Activated CD4-positive, alpha-beta T cell treated with anti-CD3 and anti-CD28 coated beads, Interleukin-2, Interleukin-4, amounts not matched to agents 100 ng/mL and 50 ng/mL, durations not matched to agents 16 hours and 8 hours (primary cell): ENCODE measurements around the gene GAGE12H.
"Not testable (repeated sequence)": the region's sequence is repeated elsewhere in the genome, so short reads cannot be mapped to it uniquely, and the experiment has no call there.

ENCODE experiments used
- DNase-seq: peaks from one replicate; pipeline ENCODE4 v3.0.0-alpha.2; 2020; ENCODE audit warnings: low spot score

Gene GAGE12H, protein sequence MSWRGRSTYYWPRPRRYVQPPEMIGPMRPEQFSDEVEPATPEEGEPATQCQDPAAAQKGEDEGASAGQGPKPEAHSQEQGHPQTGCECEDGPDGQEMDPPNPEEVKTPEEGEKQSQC

DNA sequence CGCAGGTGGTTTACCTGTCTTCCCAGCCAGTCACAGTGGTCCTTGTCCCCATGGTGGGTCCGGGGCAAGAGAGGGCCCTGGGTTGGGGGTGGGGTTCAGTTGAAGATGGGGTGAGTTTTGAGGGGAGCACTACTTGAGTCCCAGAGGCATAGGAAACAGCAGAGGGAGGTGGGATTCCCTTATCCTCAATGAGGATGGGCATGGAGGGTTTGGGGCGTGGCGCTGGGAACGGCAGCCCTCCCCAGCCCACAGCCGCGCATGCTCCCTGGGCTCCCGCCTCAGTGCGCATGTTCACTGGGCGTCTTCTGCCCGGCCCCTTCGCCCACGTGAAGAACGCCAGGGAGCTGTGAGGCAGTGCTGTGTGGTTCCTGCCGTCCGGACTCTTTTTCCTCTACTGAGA lies at the start of gene GAGE12H:
Gene GAGE12H (plus strand): TSS at position 301 of the 400 bp plus-strand sequence. CDS start 1,155 bp downstream, outside the sequence.
- DNase-seq, result not testable (repeated sequence)

DNA sequence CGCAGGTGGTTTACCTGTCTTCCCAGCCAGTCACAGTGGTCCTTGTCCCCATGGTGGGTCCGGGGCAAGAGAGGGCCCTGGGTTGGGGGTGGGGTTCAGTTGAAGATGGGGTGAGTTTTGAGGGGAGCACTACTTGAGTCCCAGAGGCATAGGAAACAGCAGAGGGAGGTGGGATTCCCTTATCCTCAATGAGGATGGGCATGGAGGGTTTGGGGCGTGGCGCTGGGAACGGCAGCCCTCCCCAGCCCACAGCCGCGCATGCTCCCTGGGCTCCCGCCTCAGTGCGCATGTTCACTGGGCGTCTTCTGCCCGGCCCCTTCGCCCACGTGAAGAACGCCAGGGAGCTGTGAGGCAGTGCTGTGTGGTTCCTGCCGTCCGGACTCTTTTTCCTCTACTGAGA lies 47.9 kb upstream of the GAGE12H start, which contains the start of gene GAGE12C:
Gene GAGE12C (plus strand): TSS at position 301 of the 400 bp plus-strand sequence. CDS start 1,155 bp downstream, outside the sequence.
- not testable (repeated sequence) for DNase-seq

DNA sequence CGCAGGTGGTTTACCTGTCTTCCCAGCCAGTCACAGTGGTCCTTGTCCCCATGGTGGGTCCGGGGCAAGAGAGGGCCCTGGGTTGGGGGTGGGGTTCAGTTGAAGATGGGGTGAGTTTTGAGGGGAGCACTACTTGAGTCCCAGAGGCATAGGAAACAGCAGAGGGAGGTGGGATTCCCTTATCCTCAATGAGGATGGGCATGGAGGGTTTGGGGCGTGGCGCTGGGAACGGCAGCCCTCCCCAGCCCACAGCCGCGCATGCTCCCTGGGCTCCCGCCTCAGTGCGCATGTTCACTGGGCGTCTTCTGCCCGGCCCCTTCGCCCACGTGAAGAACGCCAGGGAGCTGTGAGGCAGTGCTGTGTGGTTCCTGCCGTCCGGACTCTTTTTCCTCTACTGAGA lies 38.3 kb upstream of the GAGE12H start, which contains the start of gene GAGE12D:
Gene GAGE12D (plus strand): TSS at position 301 of the 400 bp plus-strand sequence. CDS start 1,155 bp downstream, outside the sequence.
- DNase-seq, result not testable (repeated sequence)

DNA sequence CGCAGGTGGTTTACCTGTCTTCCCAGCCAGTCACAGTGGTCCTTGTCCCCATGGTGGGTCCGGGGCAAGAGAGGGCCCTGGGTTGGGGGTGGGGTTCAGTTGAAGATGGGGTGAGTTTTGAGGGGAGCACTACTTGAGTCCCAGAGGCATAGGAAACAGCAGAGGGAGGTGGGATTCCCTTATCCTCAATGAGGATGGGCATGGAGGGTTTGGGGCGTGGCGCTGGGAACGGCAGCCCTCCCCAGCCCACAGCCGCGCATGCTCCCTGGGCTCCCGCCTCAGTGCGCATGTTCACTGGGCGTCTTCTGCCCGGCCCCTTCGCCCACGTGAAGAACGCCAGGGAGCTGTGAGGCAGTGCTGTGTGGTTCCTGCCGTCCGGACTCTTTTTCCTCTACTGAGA lies 28.8 kb upstream of the GAGE12H start, which contains the start of gene GAGE12E:
Gene GAGE12E (plus strand): TSS at position 301 of the 400 bp plus-strand sequence. CDS start 1,155 bp downstream, outside the sequence.
- not testable (repeated sequence) for DNase-seq

DNA sequence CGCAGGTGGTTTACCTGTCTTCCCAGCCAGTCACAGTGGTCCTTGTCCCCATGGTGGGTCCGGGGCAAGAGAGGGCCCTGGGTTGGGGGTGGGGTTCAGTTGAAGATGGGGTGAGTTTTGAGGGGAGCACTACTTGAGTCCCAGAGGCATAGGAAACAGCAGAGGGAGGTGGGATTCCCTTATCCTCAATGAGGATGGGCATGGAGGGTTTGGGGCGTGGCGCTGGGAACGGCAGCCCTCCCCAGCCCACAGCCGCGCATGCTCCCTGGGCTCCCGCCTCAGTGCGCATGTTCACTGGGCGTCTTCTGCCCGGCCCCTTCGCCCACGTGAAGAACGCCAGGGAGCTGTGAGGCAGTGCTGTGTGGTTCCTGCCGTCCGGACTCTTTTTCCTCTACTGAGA lies 19.2 kb upstream of the GAGE12H start, which contains the start of gene GAGE12F:
Gene GAGE12F (plus strand): TSS at position 301 of the 400 bp plus-strand sequence. CDS start 1,155 bp downstream, outside the sequence.
- not testable (repeated sequence) for DNase-seq

DNA sequence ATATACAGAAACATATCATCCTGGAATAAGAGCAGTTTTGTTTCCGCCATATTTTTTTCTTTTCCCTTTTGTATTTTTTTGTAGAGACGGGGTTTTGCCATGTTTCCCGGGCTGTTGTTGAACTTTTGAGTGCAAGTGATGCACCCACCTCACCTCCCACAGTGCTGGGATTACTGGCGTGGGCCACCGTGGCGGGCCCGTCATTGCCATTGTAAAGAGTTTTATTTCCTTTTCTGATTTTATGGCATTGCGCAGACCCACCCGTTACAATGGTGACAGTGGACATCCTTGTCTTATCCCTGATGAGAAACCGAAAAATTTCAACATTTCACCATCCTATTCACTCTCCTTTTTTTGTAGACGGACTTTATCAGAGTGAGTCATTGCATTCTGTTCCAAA lies 11.0 kb upstream of the GAGE12H start:
- DNase-seq, result not testable (repeated sequence)

DNA sequence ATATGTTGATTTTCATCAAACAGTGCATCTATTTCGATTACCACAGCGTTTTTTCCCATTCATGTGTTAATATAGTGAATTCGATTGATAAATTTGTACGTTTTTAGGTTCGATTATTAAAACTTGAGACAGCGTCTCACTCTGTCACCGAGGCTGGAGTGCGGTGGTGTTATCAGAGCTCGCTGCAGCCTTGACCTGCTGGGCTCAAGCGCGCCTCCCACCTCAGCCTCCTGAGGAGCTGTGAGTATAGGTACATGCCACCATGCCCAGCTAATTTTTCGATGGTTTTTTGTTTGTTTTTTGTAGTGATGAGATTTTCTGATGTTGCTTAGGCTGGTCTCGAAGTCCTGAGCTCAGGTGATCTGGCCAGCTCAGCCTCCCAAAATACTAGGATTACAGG lies 10.6 kb upstream of the GAGE12H start:
- DNase-seq, result not testable (repeated sequence)

DNA sequence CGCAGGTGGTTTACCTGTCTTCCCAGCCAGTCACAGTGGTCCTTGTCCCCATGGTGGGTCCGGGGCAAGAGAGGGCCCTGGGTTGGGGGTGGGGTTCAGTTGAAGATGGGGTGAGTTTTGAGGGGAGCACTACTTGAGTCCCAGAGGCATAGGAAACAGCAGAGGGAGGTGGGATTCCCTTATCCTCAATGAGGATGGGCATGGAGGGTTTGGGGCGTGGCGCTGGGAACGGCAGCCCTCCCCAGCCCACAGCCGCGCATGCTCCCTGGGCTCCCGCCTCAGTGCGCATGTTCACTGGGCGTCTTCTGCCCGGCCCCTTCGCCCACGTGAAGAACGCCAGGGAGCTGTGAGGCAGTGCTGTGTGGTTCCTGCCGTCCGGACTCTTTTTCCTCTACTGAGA lies 9.6 kb upstream of the GAGE12H start, which contains the start of gene GAGE12G:
Gene GAGE12G (plus strand): TSS at position 301 of the 400 bp plus-strand sequence. CDS start 1,155 bp downstream, outside the sequence.
- not testable (repeated sequence) for DNase-seq

DNA sequence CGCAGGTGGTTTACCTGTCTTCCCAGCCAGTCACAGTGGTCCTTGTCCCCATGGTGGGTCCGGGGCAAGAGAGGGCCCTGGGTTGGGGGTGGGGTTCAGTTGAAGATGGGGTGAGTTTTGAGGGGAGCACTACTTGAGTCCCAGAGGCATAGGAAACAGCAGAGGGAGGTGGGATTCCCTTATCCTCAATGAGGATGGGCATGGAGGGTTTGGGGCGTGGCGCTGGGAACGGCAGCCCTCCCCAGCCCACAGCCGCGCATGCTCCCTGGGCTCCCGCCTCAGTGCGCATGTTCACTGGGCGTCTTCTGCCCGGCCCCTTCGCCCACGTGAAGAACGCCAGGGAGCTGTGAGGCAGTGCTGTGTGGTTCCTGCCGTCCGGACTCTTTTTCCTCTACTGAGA lies 9.4 kb downstream of the GAGE12H start, which contains the start of gene GAGE2A:
Gene GAGE2A (plus strand): TSS at position 301 of the 400 bp plus-strand sequence. CDS start 1,155 bp downstream, outside the sequence.
- not testable (repeated sequence) for DNase-seq

DNA sequence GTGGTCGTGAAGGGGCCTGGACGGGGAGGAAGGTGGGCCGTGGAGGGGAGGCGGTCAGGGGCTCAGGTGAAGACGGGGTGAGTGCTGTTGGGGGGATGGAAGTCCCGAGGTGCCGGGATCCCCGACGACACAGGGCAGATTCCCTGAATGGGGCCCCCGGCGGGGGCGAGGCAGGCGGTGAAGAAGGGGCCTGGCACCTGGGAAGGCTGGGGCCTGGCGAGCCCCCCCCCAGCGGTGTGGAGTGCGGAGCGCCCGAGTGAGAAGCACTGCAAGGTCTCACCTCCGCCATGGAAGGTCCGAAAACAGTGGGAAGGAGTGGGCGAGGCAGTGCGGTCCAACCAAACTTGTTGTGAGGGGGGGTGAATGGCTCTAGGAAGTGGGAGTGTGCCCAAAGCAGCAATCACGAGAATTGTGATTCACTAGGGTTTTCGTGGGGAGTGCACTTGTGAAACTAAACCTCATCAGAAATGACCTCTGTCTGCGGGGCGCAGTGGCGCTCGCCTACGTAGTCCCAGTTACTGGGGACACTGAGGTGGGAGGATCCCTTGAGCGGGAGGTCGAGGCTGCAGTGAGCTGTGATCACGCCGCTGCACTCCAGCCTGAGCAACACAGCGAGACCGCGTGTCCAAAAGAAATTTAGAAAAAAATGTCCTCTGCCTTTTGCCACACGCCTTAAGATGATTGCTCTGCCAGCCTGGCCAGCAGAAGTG lies 10.2 kb downstream of the GAGE12H start:
- not testable (repeated sequence) for DNase-seq

DNA sequence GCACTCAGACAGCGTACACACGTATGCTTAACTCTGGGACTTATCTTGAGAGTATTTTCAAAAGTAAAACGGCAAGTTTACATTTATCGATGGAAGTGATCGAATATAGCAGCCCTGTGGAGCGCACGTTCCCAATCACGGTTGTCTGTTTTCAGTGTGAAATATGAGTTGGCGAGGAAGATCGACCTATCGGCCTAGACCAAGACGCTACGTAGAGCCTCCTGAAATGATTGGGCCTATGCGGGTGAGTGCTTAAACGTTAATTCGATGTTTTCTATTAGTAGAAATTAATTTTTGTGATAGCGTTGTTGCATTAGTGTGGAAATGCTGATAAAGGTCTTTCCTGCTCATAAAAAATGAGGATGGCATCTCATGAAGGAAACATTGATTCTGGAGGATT lies 10.7 kb downstream of the GAGE12H start:
- DNase-seq, result not testable (repeated sequence)

DNA sequence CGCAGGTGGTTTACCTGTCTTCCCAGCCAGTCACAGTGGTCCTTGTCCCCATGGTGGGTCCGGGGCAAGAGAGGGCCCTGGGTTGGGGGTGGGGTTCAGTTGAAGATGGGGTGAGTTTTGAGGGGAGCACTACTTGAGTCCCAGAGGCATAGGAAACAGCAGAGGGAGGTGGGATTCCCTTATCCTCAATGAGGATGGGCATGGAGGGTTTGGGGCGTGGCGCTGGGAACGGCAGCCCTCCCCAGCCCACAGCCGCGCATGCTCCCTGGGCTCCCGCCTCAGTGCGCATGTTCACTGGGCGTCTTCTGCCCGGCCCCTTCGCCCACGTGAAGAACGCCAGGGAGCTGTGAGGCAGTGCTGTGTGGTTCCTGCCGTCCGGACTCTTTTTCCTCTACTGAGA lies 19.0 kb downstream of the GAGE12H start, which contains the start of gene GAGE1:
Gene GAGE1 (plus strand): TSS at position 301 of the 400 bp plus-strand sequence. CDS start 1,155 bp downstream, outside the sequence.
- not testable (repeated sequence) for DNase-seq

DNA sequence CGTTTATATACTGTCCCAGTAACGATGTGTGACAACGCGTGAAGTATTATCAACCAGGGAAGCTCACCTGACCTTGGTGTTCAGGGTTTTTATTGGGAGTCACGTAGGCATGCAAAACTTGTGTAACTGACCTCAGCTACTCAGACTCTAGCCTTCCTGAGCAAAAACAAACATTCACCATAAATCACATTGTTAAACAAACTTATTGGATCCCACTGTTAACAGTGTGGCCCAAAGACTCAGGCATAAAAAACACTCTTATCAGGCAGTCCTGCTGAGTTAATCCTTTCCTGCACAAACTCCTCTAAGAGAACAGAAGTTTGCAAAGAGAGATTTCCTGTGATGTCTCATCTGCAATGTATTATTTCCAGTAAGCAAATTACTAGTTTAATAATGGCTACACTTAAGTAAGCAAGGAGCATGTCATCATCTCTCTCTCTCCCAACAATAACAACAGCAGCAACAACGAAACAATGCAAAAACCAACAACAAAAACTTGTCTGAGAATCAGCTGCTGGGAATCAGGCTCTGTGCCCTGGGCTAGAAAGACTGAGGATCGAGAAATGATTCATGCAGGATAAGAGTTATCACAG lies 31.1 kb downstream of the GAGE12H start:
- DNase-seq, result no peak

DNA sequence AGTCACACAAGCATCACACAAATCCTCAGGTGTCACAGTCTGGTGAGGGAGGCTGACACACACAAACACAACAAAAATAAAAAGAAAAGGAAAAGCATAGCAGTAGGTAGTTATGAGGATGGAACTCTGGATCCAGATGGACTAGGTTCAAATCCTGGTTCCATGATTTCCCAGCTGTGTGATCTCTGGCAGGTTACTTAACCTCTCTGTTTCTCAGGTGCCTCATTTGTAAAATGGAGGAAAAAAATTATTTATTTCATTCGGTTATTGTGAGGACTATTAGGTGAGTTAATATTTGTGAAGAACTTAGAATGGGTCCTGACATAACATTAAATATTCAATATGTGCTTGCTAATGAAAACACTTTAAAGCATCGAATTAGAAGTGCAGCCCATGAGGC lies 38.8 kb downstream of the GAGE12H start:
- DNase-seq, result no peak

DNA sequence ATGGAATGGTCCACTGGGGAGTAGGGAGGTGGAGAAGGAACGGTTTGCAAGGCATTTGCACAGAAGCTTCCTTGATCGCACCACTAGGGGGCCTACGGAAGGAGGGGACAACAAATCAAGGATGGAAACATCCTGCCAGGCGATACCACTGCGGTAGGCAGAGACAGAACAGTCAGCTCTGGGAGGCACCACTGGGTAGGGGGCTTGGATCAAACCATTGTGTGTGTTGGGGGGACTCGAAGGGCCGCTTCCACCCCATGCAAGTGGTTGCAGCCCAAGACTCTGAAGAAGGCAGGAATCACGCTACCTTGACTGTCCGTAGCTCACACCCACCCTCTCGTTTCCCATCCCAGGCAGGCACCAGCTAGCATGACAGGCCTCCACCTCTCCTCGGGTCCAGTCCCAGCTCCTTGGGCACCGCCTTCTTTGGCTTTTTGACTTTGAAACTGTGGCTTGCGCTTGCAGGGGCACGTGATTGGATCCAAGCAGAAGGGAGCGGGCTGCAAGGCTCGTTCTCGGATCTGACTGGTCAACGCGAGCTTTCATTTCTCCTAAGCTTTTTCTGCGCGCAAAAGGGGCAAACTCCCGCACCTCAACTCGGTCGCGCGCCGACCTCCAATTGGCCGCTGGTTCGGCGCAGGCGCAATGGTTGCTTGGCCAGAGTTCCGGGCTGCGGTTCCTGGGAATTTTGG lies 47.5 kb downstream of the GAGE12H start:
- peak; percentile 11 for DNase-seq
